Activated naive CD4-positive, alpha-beta T cell treated with anti-CD3 and anti-CD28 coated beads for 36 hours (primary cell): ENCODE results near the gene SEC23B. TPM values are rescaled to one million over a fixed set of nuclear protein-coding genes. Genes with fewer than 3 reads are reported as not detected.

Experiments
- CTCF ChIA-PET: fragments of 350-600 bp; sonication (Branson Sonifier 250); formaldehyde crosslinking; loops from one replicate; lab custom pipeline; 2021; ENCODE audit warnings: antibody characterized with exemption; lab: Charles Lee
- DNase-seq: peaks from one replicate; pipeline ENCODE4 v3.0.0-alpha.2; 2020
- H3K27ac Mint-ChIP-seq: one replicate; pipeline ENCODE4 v1.8.0; 2021; ENCODE audit warnings: mild to moderate bottlenecking, mixed read lengths
- H3K27me3 Mint-ChIP-seq: one replicate; pipeline ENCODE4 v1.8.0; 2021; ENCODE audit warnings: low read depth, mixed read lengths
- H3K36me3 Mint-ChIP-seq: one replicate; pipeline ENCODE4 v1.8.0; 2021; ENCODE audit warnings: low read depth, mixed read lengths
- H3K4me1 Mint-ChIP-seq: one replicate; pipeline ENCODE4 v1.8.0; 2021; ENCODE audit warnings: low read depth, mixed read lengths
- H3K4me3 Mint-ChIP-seq: one replicate; pipeline ENCODE4 v1.8.0; 2021; ENCODE audit warnings: mild to moderate bottlenecking, moderate library complexity, mixed read lengths
- H3K9me3 Mint-ChIP-seq: one replicate; pipeline ENCODE4 v1.8.0; 2021; ENCODE audit warnings: mixed read lengths
- intact Hi-C: fragments of 100-400 bp; cut with micrococcal nuclease; formaldehyde crosslinking; loops from one replicate; pipeline ENCODE4 v1.15.1; 2023
- total RNA-seq, 2 experiments: library from RNA; stranded (reverse); gene quantifications; one replicate each; pipeline ENCODE4 v1.2.3, GENCODE V29; 2021

Gene SEC23B
- total RNA-seq, 2 experiments from 2014 or later = 66.9 to 69.2 TPM

- peak within 1 kb of the TSS; percentile 94 for H3K4me3 Mint-ChIP-seq
- H3K27ac Mint-ChIP-seq = peak within 1 kb of the TSS; percentile 95
- peaks cover 3% of the 10 kb centered on the region for H3K9me3 Mint-ChIP-seq
- H3K4me1 Mint-ChIP-seq = peaks cover 19% of the 10 kb centered on the region
- peaks cover 31% of the 10 kb centered on the region for H3K36me3 Mint-ChIP-seq
- no peaks in the 10 kb centered on the region for H3K27me3 Mint-ChIP-seq
- CTCF ChIA-PET = no interaction called here
- peak; percentile 95 for DNase-seq
- intact Hi-C loops = loop anchor here (1.0 to 10.0 kb wide), 12 partner anchors 20 to 1488 kb away; partner anchors contain the start of genes CFAP61, CRNKL1, DZANK1 and KAT14
Measured at GRCh38 chr20:18566892-18567738, 59.4 kb downstream of the SEC23B start, which contains the start of gene SMIM26. SMIM26 (plus strand) TSS chr20:18567432; CDS start chr20:18567479, 47 bp downstream.

- no peak for DNase-seq
- Mint-ChIP-seq H3K4me1 (peaks cover 22% of the 10 kb centered on the region), H3K27me3 (no peaks in the 10 kb centered on the region), H3K9me3 (peaks cover 3% of the 10 kb centered on the region), H3K4me3 (peak overlapping the region; percentile 94), H3K36me3 (peaks cover 29% of the 10 kb centered on the region), H3K27ac (peak overlapping the region; percentile 95)
- intact Hi-C loops = loop anchor here (1.0 to 10.0 kb wide), 12 partner anchors 20 to 1487 kb away; partner anchors contain the start of genes CFAP61, CRNKL1, DZANK1 and KAT14
- CTCF ChIA-PET = no interaction called here
Measured at GRCh38 chr20:18567739-18568091, 60.0 kb downstream of the SEC23B start.

- CTCF ChIA-PET = no interaction called here
- DNase-seq = no peak
- H3K9me3 Mint-ChIP-seq = peaks cover 3% of the 10 kb centered on the region
- no peak overlapping the region for H3K4me3 Mint-ChIP-seq
- intact Hi-C loops = no loop called here
- H3K27me3 Mint-ChIP-seq = no peaks in the 10 kb centered on the region
- H3K4me1 Mint-ChIP-seq = peaks cover 22% of the 10 kb centered on the region
- peaks cover 25% of the 10 kb centered on the region for H3K36me3 Mint-ChIP-seq
- H3K27ac Mint-ChIP-seq = no peak overlapping the region
Measured at GRCh38 chr20:18571009-18571408, 63.3 kb downstream of the SEC23B start.

- intact Hi-C loops = no loop called here
- H3K4me1 Mint-ChIP-seq = peaks cover 19% of the 10 kb centered on the region
- no peaks in the 10 kb centered on the region for H3K27me3 Mint-ChIP-seq
- peaks cover 3% of the 10 kb centered on the region for H3K9me3 Mint-ChIP-seq
- H3K36me3 Mint-ChIP-seq = peaks cover 25% of the 10 kb centered on the region
- DNase-seq = no peak
- no peak overlapping the region for H3K27ac Mint-ChIP-seq
- H3K4me3 Mint-ChIP-seq = no peak overlapping the region
- CTCF ChIA-PET = no interaction called here
Measured at GRCh38 chr20:18571578-18571977, 63.8 kb downstream of the SEC23B start.

- DNase-seq = no peak
- intact Hi-C loops = no loop called here
- Mint-ChIP-seq H3K9me3 (no peaks in the 10 kb centered on the region), H3K36me3 (no peaks in the 10 kb centered on the region), H3K27me3 (no peaks in the 10 kb centered on the region), H3K4me3 (no peak overlapping the region), H3K27ac (no peak overlapping the region), H3K4me1 (no peaks in the 10 kb centered on the region)
- CTCF ChIA-PET = interaction anchor here (0.6 kb wide), 1 partner anchor 102 kb away, joined by 3 read pairs; no protein-coding TSS in a partner anchor
Measured at GRCh38 chr20:18577942-18578341, 70.2 kb downstream of the SEC23B start.

- H3K4me3 Mint-ChIP-seq = no peak overlapping the region
- no peaks in the 10 kb centered on the region for H3K36me3 Mint-ChIP-seq
- DNase-seq = no peak
- no peaks in the 10 kb centered on the region for H3K27me3 Mint-ChIP-seq
- no peak overlapping the region for H3K27ac Mint-ChIP-seq
- intact Hi-C loops = no loop called here
- H3K4me1 Mint-ChIP-seq = no peaks in the 10 kb centered on the region
- CTCF ChIA-PET = interaction anchor here (0.6 to 0.7 kb wide), 2 partner anchors 101 to 755 kb away, joined by 3 read pairs; no protein-coding TSS in a partner anchor
- H3K9me3 Mint-ChIP-seq = no peaks in the 10 kb centered on the region
Measured at GRCh38 chr20:18578581-18578980, 70.8 kb downstream of the SEC23B start.

GRCh38 chr20:18580012-18580411 lies 72.3 kb downstream of the SEC23B start:
- H3K4me3 Mint-ChIP-seq = no peak overlapping the region
- no peak overlapping the region for H3K27ac Mint-ChIP-seq
- no peaks in the 10 kb centered on the region for H3K27me3 Mint-ChIP-seq
- H3K4me1 Mint-ChIP-seq = no peaks in the 10 kb centered on the region
- intact Hi-C loops = no loop called here
- H3K36me3 Mint-ChIP-seq = no peaks in the 10 kb centered on the region
- no peaks in the 10 kb centered on the region for H3K9me3 Mint-ChIP-seq
- CTCF ChIA-PET = no interaction called here
- DNase-seq = no peak

GRCh38 chr20:18585134-18585533 lies 77.4 kb downstream of the SEC23B start:
- CTCF ChIA-PET = interaction anchor here (0.6 to 0.8 kb wide), 2 partner anchors 201 to 892 kb away, joined by 3 to 4 read pairs; no protein-coding TSS in a partner anchor

GRCh38 chr20:18587665-18588573 lies 80.2 kb downstream of the SEC23B start, which contains the start of gene DTD1:
DTD1 (plus strand) TSS chr20:18588054; CDS start chr20:18588073, 19 bp downstream.
- Mint-ChIP-seq H3K27me3 (no peaks in the 10 kb centered on the region), H3K27ac (peak within 1 kb of the TSS; percentile 59), H3K4me3 (peak within 1 kb of the TSS; percentile 87), H3K9me3 (no peaks in the 10 kb centered on the region), H3K36me3 (no peaks in the 10 kb centered on the region), H3K4me1 (peaks cover 23% of the 10 kb centered on the region)
- CTCF ChIA-PET = interaction anchor here (0.9 to 1.3 kb wide), 2 partner anchors 18 to 174 kb away, joined by 3 to 4 read pairs; no protein-coding TSS in a partner anchor
- intact Hi-C loops = loop anchor here (1.0 to 5.0 kb wide), 8 partner anchors 21 to 906 kb away; partner anchors contain the start of genes DZANK1, POLR3F, RBBP9 and RRBP1
- DNase-seq = peak; percentile 89

More at GRCh38 chr20:18585134-18585533, 77.4 kb downstream of the SEC23B start:
- DNase-seq = no peak
- H3K9me3 Mint-ChIP-seq = no peaks in the 10 kb centered on the region
- intact Hi-C loops = loop anchor here (5.0 kb wide), 3 partner anchors 207 to 903 kb away; partner anchors contain the start of genes RRBP1 and ZNF133
- no peak overlapping the region for H3K4me3 Mint-ChIP-seq
- H3K27me3 Mint-ChIP-seq = no peaks in the 10 kb centered on the region
- H3K4me1 Mint-ChIP-seq = peaks cover 23% of the 10 kb centered on the region
- H3K36me3 Mint-ChIP-seq = no peaks in the 10 kb centered on the region
- H3K27ac Mint-ChIP-seq = no peak overlapping the region

- CTCF ChIA-PET = interaction anchor here (0.9 to 1.3 kb wide), 2 partner anchors 18 to 175 kb away, joined by 3 to 4 read pairs; no protein-coding TSS in a partner anchor
- peaks cover 23% of the 10 kb centered on the region for H3K4me1 Mint-ChIP-seq
- no peaks in the 10 kb centered on the region for H3K27me3 Mint-ChIP-seq
- peak overlapping the region; percentile 59 for H3K27ac Mint-ChIP-seq
- H3K9me3 Mint-ChIP-seq = no peaks in the 10 kb centered on the region
- DNase-seq = no peak
- H3K4me3 Mint-ChIP-seq = peak overlapping the region; percentile 87
- intact Hi-C loops = loop anchor here (2.0 to 5.0 kb wide), 4 partner anchors 176 to 906 kb away; partner anchors contain the start of genes RRBP1 and ZNF133
- H3K36me3 Mint-ChIP-seq = no peaks in the 10 kb centered on the region
Measured at GRCh38 chr20:18588574-18588933, 80.8 kb downstream of the SEC23B start.

GRCh38 chr20:18589941-18590674 lies 82.4 kb downstream of the SEC23B start:
- CTCF ChIA-PET = no interaction called here
- intact Hi-C loops = loop anchor here (2.0 to 5.0 kb wide), 4 partner anchors 177 to 908 kb away; partner anchors contain the start of genes RRBP1 and ZNF133

More at GRCh38 chr20:18589941-18590674, 82.4 kb downstream of the SEC23B start:
- Mint-ChIP-seq H3K4me1 (peaks cover 23% of the 10 kb centered on the region), H3K9me3 (no peaks in the 10 kb centered on the region), H3K36me3 (no peaks in the 10 kb centered on the region), H3K27me3 (no peaks in the 10 kb centered on the region), H3K27ac (no peak overlapping the region), H3K4me3 (no peak overlapping the region)
- no peak for DNase-seq
